GM12875 (cell line): ENCODE data around the gene TRIO.
"Not testable (repeated sequence)": the region's sequence is repeated elsewhere in the genome, so short reads cannot be mapped to it uniquely, and the experiment has no call there.

ENCODE experiments used
- H3K4me3 ChIP-seq: one replicate; pipeline ENCODE4 v1.5.1; 2011; ENCODE audit warnings: low read depth, low read length, control low read depth
- TF ChIP-seq, protein P1 (sequence below): IDR thresholded peaks from 2 replicates; pipeline ENCODE4 v1.5.1; 2011; ENCODE audit warnings: low read depth, mild to moderate bottlenecking, control low read depth, inconsistent platforms, low read length, moderate library complexity, borderline replicate concordance; ENCODE audit not compliant: insufficient read depth

The TRIO gene

GRCh38 chr5:14545862-14546261 lies 402.7 kb downstream of the TRIO start:
- TF ChIP-seq, protein P1, sequence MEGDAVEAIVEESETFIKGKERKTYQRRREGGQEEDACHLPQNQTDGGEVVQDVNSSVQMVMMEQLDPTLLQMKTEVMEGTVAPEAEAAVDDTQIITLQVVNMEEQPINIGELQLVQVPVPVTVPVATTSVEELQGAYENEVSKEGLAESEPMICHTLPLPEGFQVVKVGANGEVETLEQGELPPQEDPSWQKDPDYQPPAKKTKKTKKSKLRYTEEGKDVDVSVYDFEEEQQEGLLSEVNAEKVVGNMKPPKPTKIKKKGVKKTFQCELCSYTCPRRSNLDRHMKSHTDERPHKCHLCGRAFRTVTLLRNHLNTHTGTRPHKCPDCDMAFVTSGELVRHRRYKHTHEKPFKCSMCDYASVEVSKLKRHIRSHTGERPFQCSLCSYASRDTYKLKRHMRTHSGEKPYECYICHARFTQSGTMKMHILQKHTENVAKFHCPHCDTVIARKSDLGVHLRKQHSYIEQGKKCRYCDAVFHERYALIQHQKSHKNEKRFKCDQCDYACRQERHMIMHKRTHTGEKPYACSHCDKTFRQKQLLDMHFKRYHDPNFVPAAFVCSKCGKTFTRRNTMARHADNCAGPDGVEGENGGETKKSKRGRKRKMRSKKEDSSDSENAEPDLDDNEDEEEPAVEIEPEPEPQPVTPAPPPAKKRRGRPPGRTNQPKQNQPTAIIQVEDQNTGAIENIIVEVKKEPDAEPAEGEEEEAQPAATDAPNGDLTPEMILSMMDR = no peak
- no peak overlapping the region for H3K4me3 ChIP-seq

DNA sequence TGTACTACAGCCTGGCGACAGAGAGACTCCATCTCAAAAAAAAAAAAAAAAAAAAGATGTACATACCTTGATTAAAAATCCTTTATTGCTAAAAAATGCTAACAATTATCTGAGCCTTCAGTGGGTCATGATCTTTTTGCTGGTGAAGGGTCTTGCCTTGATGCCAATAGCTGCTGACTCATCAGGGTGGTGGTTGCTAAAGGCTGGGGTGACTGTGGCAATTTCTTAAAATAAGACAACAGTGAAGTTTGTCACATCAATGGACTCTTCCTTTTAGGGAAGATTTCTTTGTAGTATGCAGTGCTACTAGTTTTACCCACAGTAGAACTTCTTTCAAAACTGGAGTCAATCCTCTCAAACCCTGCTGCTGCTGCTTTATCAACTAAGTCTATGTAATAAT lies 404.5 kb downstream of the TRIO start:
- TF ChIP-seq, protein P1 = no peak
- no peak overlapping the region for H3K4me3 ChIP-seq

- no peak overlapping the region for H3K4me3 ChIP-seq
- TF ChIP-seq, protein P1 = no peak
Measured at GRCh38 chr5:14551211-14551610, 408.1 kb downstream of the TRIO start.

DNA sequence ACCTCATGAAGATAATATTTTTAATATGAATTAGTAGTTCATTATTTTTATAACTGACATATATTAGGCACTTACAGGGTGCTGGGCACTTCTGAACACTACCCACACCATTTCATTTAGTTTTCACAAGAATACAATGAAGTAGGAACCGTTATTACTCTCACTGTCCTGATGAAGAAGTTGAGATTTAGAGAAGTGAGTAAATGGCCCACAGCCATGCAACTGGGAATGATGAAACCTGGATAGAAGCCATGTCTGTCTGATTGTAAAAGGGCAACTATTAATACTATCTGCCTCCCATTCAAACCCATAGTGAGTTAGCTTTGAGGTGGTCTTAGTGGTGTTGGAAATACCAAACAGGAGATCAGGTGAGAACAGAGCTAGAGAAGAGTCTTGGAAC lies 408.9 kb downstream of the TRIO start:
- no peak overlapping the region for H3K4me3 ChIP-seq
- TF ChIP-seq, protein P1 = no peak

DNA sequence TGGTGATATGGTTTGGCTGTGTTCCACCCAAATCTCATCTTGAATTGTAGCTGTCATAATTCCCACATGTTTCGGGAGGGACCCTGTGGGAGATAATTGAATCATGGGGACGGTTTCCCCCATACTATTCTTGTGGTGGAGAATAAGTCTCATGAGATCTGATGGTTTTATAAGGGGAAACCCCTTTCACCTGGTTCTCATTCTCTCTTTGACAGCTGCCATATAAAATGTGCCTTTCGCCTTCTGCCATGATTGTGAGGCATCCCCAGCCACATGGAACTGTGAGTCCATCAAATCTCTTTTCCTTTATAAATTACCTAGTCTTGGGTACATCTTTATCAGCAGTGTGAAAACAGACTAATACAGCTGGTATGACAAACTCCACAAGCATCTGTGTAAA lies 411.1 kb downstream of the TRIO start:
- H3K4me3 ChIP-seq = not testable (repeated sequence)

DNA sequence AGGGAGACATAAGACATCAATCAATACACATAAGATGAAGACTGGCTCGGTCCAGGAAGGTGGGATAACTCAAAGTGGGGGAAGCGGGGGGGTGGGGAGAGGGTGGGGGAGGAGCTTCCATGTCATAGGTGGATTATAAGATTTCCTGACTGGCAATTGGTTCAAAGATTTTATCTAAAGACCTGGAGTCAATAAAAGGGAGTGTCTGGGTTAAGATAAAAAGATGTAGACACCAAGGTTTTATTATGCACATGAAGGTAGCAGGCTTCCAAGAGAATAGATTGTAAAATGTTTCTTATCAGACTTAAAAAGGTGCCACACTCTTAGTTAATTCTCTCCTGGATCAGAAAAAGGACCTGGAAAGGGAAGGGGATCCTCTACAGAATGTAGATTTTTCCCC lies 412.9 kb downstream of the TRIO start:
- H3K4me3 ChIP-seq = no peak overlapping the region
- TF ChIP-seq, protein P1 = no peak

DNA sequence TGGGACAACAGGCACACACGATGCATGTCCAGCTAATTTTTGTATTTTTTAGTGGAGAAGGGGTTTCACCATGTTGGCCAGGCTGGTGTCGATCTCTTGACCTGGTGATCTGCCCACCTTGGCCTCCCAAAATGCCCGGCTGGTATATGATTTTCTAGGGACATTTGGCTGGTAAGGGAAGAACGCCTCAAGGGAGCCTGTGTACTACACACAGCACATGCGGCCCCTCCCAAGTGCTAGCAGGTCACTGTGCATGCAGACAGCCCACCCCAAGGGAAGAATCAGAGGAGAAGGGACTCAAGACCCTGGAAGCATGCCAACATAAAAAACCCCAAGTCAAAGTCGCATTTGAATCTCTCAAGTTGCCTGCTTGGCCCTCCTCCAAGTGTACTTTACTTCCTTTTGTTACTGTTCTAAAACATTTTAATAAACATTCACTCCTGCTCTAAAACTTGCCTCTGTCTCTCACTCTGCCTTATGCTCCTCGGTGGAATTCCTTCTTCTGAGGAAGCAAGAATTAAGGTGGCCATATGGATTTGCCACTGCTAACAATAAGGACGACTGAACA lies 414.1 kb downstream of the TRIO start:
- TF ChIP-seq, protein P1 = no peak
- no peak overlapping the region for H3K4me3 ChIP-seq
